SHP77 treated with DMSO at 0.1 percent for 48 hours (cell line): ENCODE measurements around the gene ZSWIM2.
"Not testable (repeated sequence)": the region's sequence is repeated elsewhere in the genome, so short reads cannot be mapped to it uniquely, and the experiment has no call there.

Experiments used
- DNase-seq: peaks from one replicate; lab custom pipeline; 2025; lab: John Stamatoyannopoulos, UW

ZSWIM2 gene

GRCh38 chr2:186842373-186842772 is 6.6 kb downstream of the ZSWIM2 start:
- no peak for DNase-seq

GRCh38 chr2:186841940-186842339 is 7.0 kb downstream of the ZSWIM2 start:
- DNase-seq: no peak

GRCh38 chr2:186835628-186836027 is 13.3 kb downstream of the ZSWIM2 start:
- DNase-seq: no peak

- no peak for DNase-seq
Measured at GRCh38 chr2:186827862-186828492, 21.0 kb downstream of the ZSWIM2 start.

- DNase-seq: no peak
Measured at GRCh38 chr2:186827411-186827810, 21.6 kb downstream of the ZSWIM2 start.

- no peak for DNase-seq
Measured at GRCh38 chr2:186822323-186822722, 26.6 kb downstream of the ZSWIM2 start.

GRCh38 chr2:186820303-186820702 is 28.7 kb downstream of the ZSWIM2 start:
- no peak for DNase-seq

GRCh38 chr2:186811760-186812159 is 37.2 kb downstream of the ZSWIM2 start:
- DNase-seq: not testable (repeated sequence)

- no peak for DNase-seq
Measured at GRCh38 chr2:186806591-186806990, 42.4 kb downstream of the ZSWIM2 start.

GRCh38 chr2:186798604-186799003 is 50.4 kb downstream of the ZSWIM2 start:
- not testable (repeated sequence) for DNase-seq

- no peak for DNase-seq
Measured at GRCh38 chr2:186784930-186785329, 64.0 kb downstream of the ZSWIM2 start.

- no peak for DNase-seq
Measured at GRCh38 chr2:186783254-186783653, 65.7 kb downstream of the ZSWIM2 start.

GRCh38 chr2:186780701-186781316 is 68.2 kb downstream of the ZSWIM2 start:
- DNase-seq: no peak
